GM18507 (cell line): ENCODE data around the gene BCAN.

ENCODE experiments used
- DNase-seq: peaks from one replicate; pipeline ENCODE4 v3.0.0; 2011; ENCODE audit warnings: low read depth; ENCODE audit not compliant: insufficient read length; ENCODE audit errors: extremely low spot score
- FAIRE-seq: peaks from 2 replicates; lab custom pipeline; 2011; peaks lifted over from hg19 to GRCh38; lab: Jason Lieb, UNC

The BCAN gene

DNA sequence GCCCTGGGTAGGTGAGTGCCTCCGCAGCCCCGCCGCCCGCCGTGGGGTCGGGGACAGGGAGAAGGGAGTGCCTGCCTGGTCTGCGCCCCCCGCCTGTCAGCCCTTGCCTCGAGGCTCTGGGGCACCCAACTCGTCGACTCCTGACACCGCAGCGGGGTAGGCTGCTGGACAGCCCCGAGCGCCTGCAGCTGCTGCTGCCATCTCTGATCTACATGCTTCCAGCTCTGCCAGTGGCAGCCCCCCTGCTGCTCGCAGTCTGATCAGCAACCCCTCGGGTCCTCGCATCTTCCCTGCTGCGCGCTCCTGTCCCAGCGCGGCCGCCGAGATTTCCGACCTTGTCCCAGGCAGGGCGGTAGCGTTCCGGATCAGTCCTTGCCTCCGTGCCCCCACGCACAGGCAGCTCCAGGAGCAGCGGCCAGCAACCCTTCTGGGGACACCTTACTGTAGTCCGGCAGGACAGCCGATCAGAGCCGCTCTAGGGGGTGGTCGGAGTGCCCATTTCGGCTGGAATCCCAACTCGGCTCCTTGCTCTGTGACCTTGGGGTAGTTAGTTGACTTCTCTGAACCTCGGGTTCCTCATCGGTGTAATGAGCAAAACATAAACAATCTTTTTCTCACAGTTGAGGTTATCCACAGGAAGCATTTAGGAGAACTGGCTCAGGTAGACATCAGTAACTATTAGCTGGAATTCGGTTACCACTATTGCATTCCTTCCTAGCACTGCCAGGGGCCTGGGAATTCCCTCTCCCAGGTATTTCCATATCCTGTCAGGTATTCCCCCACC, 540 bp downstream of the BCAN start:
- DNase-seq (no peak), FAIRE-seq (no peak)

- no peak for DNase-seq
- FAIRE-seq = no peak
Observed at GRCh38 chr1:156643049-156643777, 1.3 kb downstream of the BCAN start.

DNA sequence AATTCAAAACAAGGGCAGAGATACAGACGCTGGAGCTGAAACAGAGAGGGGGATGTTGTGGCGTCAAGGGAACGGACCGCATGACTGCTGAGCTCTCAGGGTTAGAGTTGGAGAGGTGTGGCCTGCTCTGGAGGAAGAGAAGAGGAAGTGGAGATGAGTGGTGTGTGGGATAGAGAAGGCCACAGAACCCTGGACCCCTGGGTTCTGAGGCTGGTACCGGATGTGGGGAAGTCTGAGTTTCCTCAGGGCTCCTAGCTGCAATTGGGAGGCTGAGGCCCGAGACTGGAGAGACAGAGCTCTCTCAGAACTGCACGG, 1.8 kb downstream of the BCAN start:
- DNase-seq (no peak), FAIRE-seq (peak; percentile 56)

DNA sequence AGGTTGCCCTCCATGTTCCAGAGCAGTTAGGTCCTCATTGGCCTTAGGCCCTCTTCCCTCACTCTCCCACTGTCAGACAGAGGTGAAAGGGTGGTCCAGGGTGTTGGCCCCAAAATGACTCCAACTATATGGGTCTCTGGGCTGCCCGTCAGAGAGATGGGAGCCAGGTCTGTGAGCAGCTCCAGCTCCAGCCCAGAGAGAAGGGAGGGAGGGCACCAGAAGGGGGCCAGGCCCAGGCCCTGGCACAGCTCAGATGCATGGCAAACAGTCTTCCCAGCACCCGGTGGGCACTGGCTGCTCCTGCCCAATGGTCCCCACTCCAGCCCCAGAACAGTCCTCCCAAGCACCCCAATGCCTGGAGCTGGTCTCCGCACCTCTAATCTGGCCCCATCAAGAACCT, 2.2 kb downstream of the BCAN start:
- no peak for FAIRE-seq

GRCh38 chr1:156644640-156645039, 2.7 kb downstream of the BCAN start:
- no peak for FAIRE-seq
- no peak for DNase-seq

More for the DNA sequence above, 2.2 kb downstream of the BCAN start:
- DNase-seq = no peak

- FAIRE-seq (no peak), DNase-seq (no peak)
Observed at GRCh38 chr1:156645056-156645455, 3.1 kb downstream of the BCAN start.

- DNase-seq = no peak
Observed at GRCh38 chr1:156645666-156646065, 3.7 kb downstream of the BCAN start.

DNA sequence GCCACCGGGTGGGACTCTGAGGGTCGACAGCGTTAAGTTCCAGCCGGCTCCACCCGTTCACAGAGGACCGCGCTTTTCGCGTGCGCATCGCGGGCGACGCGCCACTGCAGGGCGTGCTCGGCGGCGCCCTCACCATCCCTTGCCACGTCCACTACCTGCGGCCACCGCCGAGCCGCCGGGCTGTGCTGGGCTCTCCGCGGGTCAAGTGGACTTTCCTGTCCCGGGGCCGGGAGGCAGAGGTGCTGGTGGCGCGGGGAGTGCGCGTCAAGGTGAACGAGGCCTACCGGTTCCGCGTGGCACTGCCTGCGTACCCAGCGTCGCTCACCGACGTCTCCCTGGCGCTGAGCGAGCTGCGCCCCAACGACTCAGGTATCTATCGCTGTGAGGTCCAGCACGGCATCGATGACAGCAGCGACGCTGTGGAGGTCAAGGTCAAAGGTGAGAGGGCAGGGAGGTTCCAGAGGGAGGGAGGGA, 4.9 kb downstream of the BCAN start:
- no peak for FAIRE-seq
- DNase-seq = no peak

More at GRCh38 chr1:156645666-156646065, 3.7 kb downstream of the BCAN start:
- no peak for FAIRE-seq

DNA sequence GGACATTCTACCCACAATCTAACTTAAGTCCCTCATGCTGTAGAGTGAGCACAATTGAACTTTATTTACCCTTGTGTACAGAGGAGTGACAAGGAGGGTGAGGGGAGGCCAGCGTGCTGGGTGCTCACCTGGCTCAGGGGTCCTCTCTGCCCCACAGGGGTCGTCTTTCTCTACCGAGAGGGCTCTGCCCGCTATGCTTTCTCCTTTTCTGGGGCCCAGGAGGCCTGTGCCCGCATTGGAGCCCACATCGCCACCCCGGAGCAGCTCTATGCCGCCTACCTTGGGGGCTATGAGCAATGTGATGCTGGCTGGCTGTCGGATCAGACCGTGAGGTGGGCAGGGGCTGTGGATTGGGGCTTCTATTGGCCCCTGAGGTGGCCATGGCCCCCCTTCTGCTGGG, 5.4 kb downstream of the BCAN start:
- DNase-seq = no peak
- FAIRE-seq = no peak

- no peak for DNase-seq
- no peak for FAIRE-seq
Observed at GRCh38 chr1:156648496-156648895, 6.6 kb downstream of the BCAN start.

DNA sequence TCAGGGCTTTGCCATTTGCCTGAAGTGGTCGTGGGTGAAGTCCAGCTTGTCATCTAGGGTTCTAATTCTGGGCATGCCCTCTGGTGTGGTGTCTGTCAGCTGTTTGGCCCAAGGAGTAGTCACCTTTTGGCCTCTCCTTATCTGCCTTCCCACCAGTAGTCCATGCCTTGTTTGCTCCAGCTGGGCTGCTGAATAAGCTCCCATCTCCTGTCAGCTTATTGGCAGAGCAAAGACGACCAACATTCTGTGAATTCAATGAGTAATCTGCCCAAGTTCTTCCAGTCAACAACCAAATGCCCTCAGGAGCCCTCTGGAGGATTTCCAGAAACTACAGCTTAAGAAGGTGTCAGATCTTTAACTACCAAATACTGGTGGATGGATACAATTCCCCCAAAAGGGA, 7.0 kb downstream of the BCAN start:
- FAIRE-seq = no peak
- DNase-seq = no peak

GRCh38 chr1:156652131-156652991, 10.4 kb downstream of the BCAN start:
- no peak for FAIRE-seq
- DNase-seq = no peak

DNA sequence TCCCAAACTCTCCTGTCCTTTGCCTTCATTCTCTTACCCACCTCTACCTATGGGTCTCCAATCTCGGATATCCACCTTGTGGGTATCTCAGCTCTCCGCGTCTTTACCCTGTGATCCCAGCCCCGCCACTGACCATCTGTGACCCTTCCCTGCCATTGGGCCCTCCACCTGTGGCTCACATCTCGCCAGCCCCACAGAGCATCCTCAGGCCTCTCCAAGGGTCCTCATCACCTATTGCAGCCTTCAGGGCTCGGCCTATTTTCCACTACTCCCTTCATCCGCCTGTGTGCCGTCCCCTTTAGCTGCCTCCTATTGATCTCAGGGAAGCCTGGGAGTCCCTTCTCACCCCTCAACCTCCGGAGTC, 11.1 kb downstream of the BCAN start:
- FAIRE-seq (no peak), DNase-seq (no peak)

- FAIRE-seq (no peak), DNase-seq (no peak)
Observed at GRCh38 chr1:156654700-156655099, 12.8 kb downstream of the BCAN start.

GRCh38 chr1:156655151-156655903, 13.4 kb downstream of the BCAN start:
- FAIRE-seq = no peak
- DNase-seq = no peak

DNA sequence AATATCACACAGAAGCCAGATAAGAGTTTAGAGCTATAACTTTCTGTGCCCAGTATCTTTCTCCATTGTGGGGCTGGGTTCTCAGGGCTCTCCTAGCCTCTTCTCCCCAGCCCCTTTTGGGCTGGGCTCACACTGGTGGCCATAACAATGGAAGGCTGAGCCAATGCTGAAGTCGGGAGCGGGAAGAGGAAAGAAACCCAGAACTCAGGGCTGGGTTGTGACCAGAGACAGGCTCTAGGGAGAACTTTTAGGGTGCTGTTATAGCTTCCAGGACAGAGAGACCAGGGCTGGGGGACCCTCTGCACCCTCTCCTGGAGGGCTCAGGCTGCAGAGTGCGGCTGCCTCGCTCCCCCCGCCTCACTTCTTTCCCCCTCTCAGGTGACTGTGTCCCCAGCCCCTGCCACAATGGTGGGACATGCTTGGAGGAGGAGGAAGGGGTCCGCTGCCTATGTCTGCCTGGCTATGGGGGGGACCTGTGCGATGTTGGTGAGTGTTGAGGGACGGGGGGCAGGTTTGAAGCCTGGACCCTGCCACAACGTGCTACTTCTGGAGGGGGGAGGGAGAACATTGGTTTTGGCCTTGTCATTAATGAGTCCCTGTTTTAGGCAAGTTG, 14.1 kb downstream of the BCAN start:
- FAIRE-seq (no peak), DNase-seq (no peak)

DNA sequence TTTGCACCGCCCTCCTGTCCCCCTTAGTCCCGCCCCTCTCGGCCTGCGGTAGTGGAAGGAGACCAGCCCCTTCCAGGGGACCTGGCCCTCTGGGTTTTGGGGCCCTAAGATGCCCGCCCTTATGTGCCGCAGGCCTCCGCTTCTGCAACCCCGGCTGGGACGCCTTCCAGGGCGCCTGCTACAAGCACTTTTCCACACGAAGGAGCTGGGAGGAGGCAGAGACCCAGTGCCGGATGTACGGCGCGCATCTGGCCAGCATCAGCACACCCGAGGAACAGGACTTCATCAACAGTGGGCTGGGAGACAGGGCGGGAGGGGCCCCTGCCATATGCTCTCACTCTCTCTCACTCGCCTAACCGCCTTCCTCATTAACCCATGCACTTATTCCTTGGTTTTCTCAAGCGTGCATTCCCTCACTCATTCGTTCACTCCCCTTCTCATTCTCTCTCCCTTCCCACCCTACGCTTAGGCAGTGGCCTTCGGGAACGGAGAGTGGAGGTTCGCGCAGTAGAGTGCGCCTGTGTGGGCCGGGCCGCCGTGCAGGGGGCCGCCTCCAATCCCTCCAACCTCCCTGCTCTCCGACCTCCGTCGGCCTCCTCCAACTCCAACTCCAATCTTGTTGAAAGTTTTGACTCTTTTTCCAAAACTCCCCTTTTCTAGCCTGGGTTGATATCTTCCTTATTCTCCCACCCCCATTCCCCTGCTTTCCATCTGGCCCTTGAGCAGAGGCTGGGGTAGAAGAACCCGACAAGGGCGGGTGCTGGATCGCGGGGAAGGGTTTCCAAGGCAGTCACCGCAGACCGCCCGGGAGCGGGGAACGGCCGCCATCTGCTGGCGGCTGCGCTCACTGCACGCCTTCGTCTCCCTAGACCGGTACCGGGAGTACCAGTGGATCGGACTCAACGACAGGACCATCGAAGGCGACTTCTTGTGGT, 15.2 kb downstream of the BCAN start:
- FAIRE-seq = peak; percentile 68

GRCh38 chr1:156657741-156658319, 15.9 kb downstream of the BCAN start:
- no peak for FAIRE-seq
- no peak for DNase-seq

More for the DNA sequence above, 15.2 kb downstream of the BCAN start:
- DNase-seq = peak; percentile 70
